NB4 (cell line): ENCODE data around the gene RGPD8.

Experiments used
- CTCF ChIP-seq: IDR thresholded peaks from one replicate; pipeline ENCODE4 v1.5.1; 2012; ENCODE audit warnings: low read depth, low read length
- MAX ChIP-seq: IDR thresholded peaks from 2 replicates; pipeline ENCODE4 v1.6.1; 2011; ENCODE audit warnings: low read depth, low read length
- POLR2A ChIP-seq: IDR thresholded peaks from 2 replicates; pipeline ENCODE4 v1.6.1; 2011; ENCODE audit warnings: mild to moderate bottlenecking; ENCODE audit not compliant: insufficient read length; ENCODE audit errors: extremely low read depth

GRCh38 chr2:112459372-112459771 is 25.9 kb upstream of the RGPD8 start:
- TF ChIP-seq CTCF (no peak), POLR2A (no peak), MAX (no peak)
